HCT116 (cell line): ENCODE results near the gene MALL. TPM values are rescaled to one million over a fixed set of nuclear protein-coding genes. Genes with fewer than 3 reads are reported as not detected.

Experiments used
- ATAC-seq: fragments of 200-7000 bp; cut with Tn5 transposase; 2 replicates; pipeline ENCODE4 v1.9.1; 2020; ENCODE audit warnings: mild to moderate bottlenecking, moderate library complexity
- BruUV-seq: library from RNA; stranded (reverse); fragments of 400-500 nt; replicated peaks from 2 replicates; lab custom pipeline; 2021; lab: Mats Ljungman, UMichigan
- CTCF ChIA-PET: fragments of 300-600 bp; sonication (Branson Sonifier 250); formaldehyde crosslinking; loops from one replicate; lab custom pipeline; 2021; ENCODE audit warnings: antibody characterized with exemption; lab: Charles Lee
- POLR2A ChIA-PET: fragments of 300-600, 350-600 bp; sonication (Branson Sonifier 250); formaldehyde crosslinking; loops from one replicate; lab custom pipeline; 2021; ENCODE audit warnings: antibody characterized with exemption; lab: Charles Lee
- RAD21 ChIA-PET, 2 experiments: fragments of 300-600 bp; sonication (Branson Sonifier 250); formaldehyde crosslinking; loops; one replicate each; lab custom pipeline; 2023; ENCODE audit warnings: low total read pairs in 2 of 2; ENCODE audit not compliant: uncharacterized antibody in 2 of 2, unreplicated experiment in 2 of 2, low non-redundant PET in 1 of 2; lab: Charles Lee
- DNase-seq: peaks from one replicate; pipeline ENCODE4 v3.0.0-alpha.2; 2010; ENCODE audit warnings: low read depth, low spot score
- H2AFZ ChIP-seq: fragments of 200-600 bp; shearing (Covaris generic), sonication (generic); 2 replicates; pipeline ENCODE4 v1.6.1; 2017; ENCODE audit warnings: low read depth, mixed run types, mixed read lengths, antibody characterized with exemption, low read length; ENCODE audit not compliant: poor library complexity, severe bottlenecking
- H3K27ac ChIP-seq: 2 replicates; pipeline ENCODE4 v1.5.1; 2012; ENCODE audit warnings: low read depth, low read length
- H3K27me3 ChIP-seq: fragments of 200-600 bp; sonication (generic); 2 replicates; pipeline ENCODE4 v1.6.1; 2016; ENCODE audit warnings: mixed run types, low read length, mixed read lengths; ENCODE audit not compliant: insufficient read depth
- H3K36me3 ChIP-seq, 2 experiments: fragments of 200-500 bp in 1 of 2; fragments of 200-600 bp in 1 of 2; sonication (Bioruptor generic) in 1 of 2; sonication (generic) in 1 of 2; 2 replicates each; pipeline versions ENCODE4 v1.5.1 to v1.6.1; 2014 to 2016; ENCODE audit warnings: low read length in 2 of 2, inconsistent platforms in 1 of 2, mixed read lengths in 1 of 2, mixed run types in 1 of 2; ENCODE audit not compliant: insufficient read depth in 2 of 2, control insufficient read depth in 1 of 2
- H3K4me1 ChIP-seq, 2 experiments: fragments of 200-600 bp in 1 of 2; sonication (generic) in 1 of 2; 2 replicates each; pipeline versions ENCODE4 v1.5.1 to v1.6.1; 2012 to 2017; ENCODE audit warnings: low read length in 2 of 2, inconsistent platforms in 1 of 2, mild to moderate bottlenecking in 1 of 2, mixed read lengths in 1 of 2, mixed run types in 1 of 2, moderate library complexity in 1 of 2; ENCODE audit not compliant: insufficient read depth in 2 of 2, control insufficient read depth in 1 of 2
- H3K4me2 ChIP-seq: fragments of 200-600 bp; sonication (generic); 2 replicates; pipeline ENCODE4 v1.6.1; 2017; ENCODE audit warnings: mixed run types, low read length, mixed read lengths
- H3K4me3 ChIP-seq, 2 experiments: fragments of 200-600 bp in 1 of 2; sonication (generic) in 1 of 2; replicated peaks in 1 of 2; 2 replicates each; pipeline ENCODE4 v1.5.1; 2011 to 2016; ENCODE audit warnings: low read length in 2 of 2, control low read depth in 1 of 2, low read depth in 1 of 2, mild to moderate bottlenecking in 1 of 2, mixed read lengths in 1 of 2, mixed run types in 1 of 2
- H3K79me2 ChIP-seq: fragments of 200-600 bp; sonication (generic); 2 replicates; pipeline ENCODE4 v1.6.1; 2017; ENCODE audit warnings: mild to moderate bottlenecking, mixed run types, low read length, moderate library complexity, mixed read lengths; ENCODE audit not compliant: insufficient read depth
- H3K9ac ChIP-seq: fragments of 200-600 bp; sonication (generic); 2 replicates; pipeline ENCODE4 v1.6.1; 2016; ENCODE audit warnings: low read length, mixed read lengths
- H3K9me2 ChIP-seq: fragments of 200-600 bp; sonication (generic), shearing (Covaris generic); 2 replicates; pipeline ENCODE4 v1.6.1; 2017; ENCODE audit warnings: mixed run types, mild to moderate bottlenecking, moderate library complexity; ENCODE audit not compliant: insufficient read depth
- H3K9me3 ChIP-seq, 2 experiments: fragments of 200-500 bp in 1 of 2; fragments of 200-600 bp in 1 of 2; sonication (Bioruptor generic) in 1 of 2; sonication (generic) in 1 of 2; 2 replicates each; pipeline ENCODE4 v1.6.1; 2014 to 2017; ENCODE audit warnings: low read length in 2 of 2, mixed read lengths in 2 of 2, inconsistent platforms in 1 of 2, low read depth in 1 of 2, mild to moderate bottlenecking in 1 of 2, mixed run types in 1 of 2, moderate library complexity in 1 of 2; ENCODE audit not compliant: control insufficient read depth in 1 of 2, insufficient read depth in 1 of 2
- H4K20me1 ChIP-seq: fragments of 200-600 bp; sonication (generic), shearing (Covaris generic); 2 replicates; pipeline ENCODE4 v1.6.1; 2017; ENCODE audit warnings: mixed run types, mild to moderate bottlenecking, moderate library complexity; ENCODE audit not compliant: insufficient read depth
- ATF3 ChIP-seq: IDR thresholded peaks from 2 replicates; pipeline ENCODE4 v1.6.1; 2012
- CTCF ChIP-seq, 3 experiments: fragments of 200-600 bp in 1 of 3; sonication (generic) in 1 of 3; IDR thresholded peaks in 2 of 3; conservative IDR thresholded peaks in 1 of 3; 2 replicates each; pipeline ENCODE4 v1.5.1; 2012 to 2017; ENCODE audit warnings: low read depth in 2 of 3, low read length in 2 of 3, antibody characterized with exemption in 1 of 3, borderline replicate concordance in 1 of 3, control low read depth in 1 of 3, mild to moderate bottlenecking in 1 of 3, mixed read lengths in 1 of 3, mixed run types in 1 of 3, moderate library complexity in 1 of 3; ENCODE audit not compliant: insufficient read depth in 1 of 3
- EGR1 ChIP-seq: IDR thresholded peaks from 2 replicates; pipeline ENCODE4 v1.6.1; 2012; ENCODE audit warnings: low read depth
- ELF1 ChIP-seq: IDR thresholded peaks from 2 replicates; pipeline ENCODE4 v1.6.1; 2012; ENCODE audit warnings: low read depth, borderline replicate concordance
- EZH2 ChIP-seq: fragments of 200-600 bp; sonication (generic); IDR thresholded peaks from 2 replicates; pipeline ENCODE4 v1.6.1; 2017; ENCODE audit warnings: antibody characterized with exemption, mixed run types
- EZH2phosphoT487 ChIP-seq: fragments of 200-600 bp; IDR thresholded peaks from 2 replicates; pipeline ENCODE4 v1.6.1; 2018; ENCODE audit warnings: antibody characterized with exemption, borderline replicate concordance
- FOSL1 ChIP-seq: IDR thresholded peaks from 2 replicates; pipeline ENCODE4 v1.6.1; 2012; ENCODE audit warnings: low read depth
- JUND ChIP-seq: IDR thresholded peaks from 2 replicates; pipeline ENCODE4 v1.6.1; 2012
- MAX ChIP-seq: IDR thresholded peaks from 2 replicates; pipeline ENCODE4 v1.6.1; 2012
- POLR2A ChIP-seq: IDR thresholded peaks from 2 replicates; pipeline ENCODE4 v1.7.0; 2011; ENCODE audit warnings: borderline replicate concordance; ENCODE audit not compliant: insufficient read depth, insufficient read length; ENCODE audit errors: extremely low read depth
- RAD21 ChIP-seq: IDR thresholded peaks from 2 replicates; pipeline ENCODE4 v1.6.1; 2012; ENCODE audit warnings: low read depth, mild to moderate bottlenecking
- REST ChIP-seq: IDR thresholded peaks from 2 replicates; pipeline ENCODE4 v1.6.1; 2012; ENCODE audit warnings: low read depth
- SIN3A ChIP-seq: IDR thresholded peaks from 2 replicates; pipeline ENCODE4 v1.6.1; 2012; ENCODE audit warnings: low read depth
- TCF7L2 ChIP-seq: IDR thresholded peaks from 2 replicates; pipeline ENCODE4 v1.7.0; 2011; ENCODE audit warnings: borderline replicate concordance, inconsistent platforms; ENCODE audit not compliant: insufficient read depth, insufficient read length; ENCODE audit errors: extremely low read depth
- YY1 ChIP-seq: IDR thresholded peaks from 2 replicates; pipeline ENCODE4 v1.6.1; 2011; ENCODE audit warnings: low read length, low read depth, moderate library complexity, mild to moderate bottlenecking; ENCODE audit not compliant: insufficient replicate concordance; ENCODE audit errors: extremely low read depth
- ZBTB33 ChIP-seq: IDR thresholded peaks from 2 replicates; pipeline ENCODE4 v1.6.1; 2011; ENCODE audit warnings: mild to moderate bottlenecking, low read length, moderate library complexity; ENCODE audit not compliant: insufficient replicate concordance; ENCODE audit errors: extremely low read depth
- ZNF274 ChIP-seq: fragments of 200-500 bp; sonication (Bioruptor generic); IDR thresholded peaks from 2 replicates; pipeline ENCODE4 v1.6.1; 2014; ENCODE audit warnings: mild to moderate bottlenecking, low read depth, low read length, inconsistent platforms
- intact Hi-C: fragments of 100-400 bp; cut with micrococcal nuclease; formaldehyde crosslinking; loops from 2 replicates; pipeline ENCODE4 v1.10.0; 2022
- total RNA-seq: library from RNA; stranded (reverse); gene quantifications from one replicate; pipeline ENCODE4 v1.2.1, GENCODE V29; 2021; ENCODE audit not compliant: unreplicated experiment

Gene MALL
- total RNA-seq, 1 experiment from 2014 or later = 223 TPM

- intact Hi-C loops = no loop called here
- H2AFZ ChIP-seq = no peak overlapping the region
- POLR2A ChIA-PET = no interaction called here
- H3K9me3 ChIP-seq = peaks cover 3% of the 10 kb centered on the region in 2 experiments; a peak in 1 of 4 replicates
- H3K4me3 ChIP-seq = no peak overlapping the region
- H3K79me2 ChIP-seq = no peaks in the 10 kb centered on the region
- H3K4me1 ChIP-seq = peaks cover 14% of the 10 kb centered on the region in 2 experiments
- CTCF ChIA-PET = interaction anchor here (0.8 kb wide), 1 partner anchor 15 kb away, joined by 4 read pairs; the partner anchor contains the start of gene MALL
- TF ChIP-seq EZH2phosphoT487 = no peak
- TF ChIP-seq ZBTB33 = no peak
- no peak for TF ChIP-seq POLR2A
- no peak for TF ChIP-seq ELF1
- no peak for TF ChIP-seq EGR1
- no peak for TF ChIP-seq FOSL1
- no peak for TF ChIP-seq JUND
- no peak for TF ChIP-seq ATF3
- TF ChIP-seq EZH2 = no peak
- TF ChIP-seq ZNF274 = no peak
- no peak for TF ChIP-seq SIN3A
- TF ChIP-seq CTCF (IDR thresholded peaks at IDR 0.05 in 2 of 3, conservative IDR thresholded peaks at IDR 0.05 in 1 of 3; ENCODE audit: borderline replicate concordance in 1 of 3, insufficient read depth in 1 of 3, low read depth in 2 of 3, low read length in 2 of 3) = no peak
- no peak for TF ChIP-seq MAX
- no peak for TF ChIP-seq TCF7L2
- TF ChIP-seq YY1 = no peak
- TF ChIP-seq RAD21 = no peak
- no peak for TF ChIP-seq REST
- H4K20me1 ChIP-seq = no peaks in the 10 kb centered on the region
- H3K9me2 ChIP-seq = no peaks in the 10 kb centered on the region
- RAD21 ChIA-PET = no interaction called here
- DNase-seq = no peak
- H3K27me3 ChIP-seq = no peaks in the 10 kb centered on the region
- H3K9ac ChIP-seq = no peak overlapping the region
- BruUV-seq = no TSS peak
- H3K4me2 ChIP-seq = no peak overlapping the region
- H3K36me3 ChIP-seq = no peaks in the 10 kb centered on the region
- no peak for ATAC-seq
- H3K27ac ChIP-seq = no peak overlapping the region
These were observed 15.1 kb upstream of the MALL start for GRCh38 chr2:110130757-110131156.
